Measurements from ENCODE around the gene WSCD1.

WSCD1 gene

GRCh38 chr17:6059406-6059805 lies 10.8 kb upstream of the WSCD1 start:
- no peaks in the 10 kb centered on the region for H3K79me2 ChIP-seq (ENCODE audit: insufficient read depth, low read length)
- TF ChIP-seq CTCF (IDR thresholded peaks at IDR 0.05; ENCODE audit: borderline replicate concordance, extremely low read depth, low read length, poor library complexity, severe bottlenecking): no peak
- TF ChIP-seq EZH2 (IDR thresholded peaks at IDR 0.05; ENCODE audit: borderline replicate concordance, low read depth, low read length, severe bottlenecking): no peak
- H3K9me3 ChIP-seq (ENCODE audit: insufficient read depth, low read length, severe bottlenecking): no peaks in the 10 kb centered on the region
- H3K9ac ChIP-seq (ENCODE audit: low read depth, low read length): no peak overlapping the region
- no peaks in the 10 kb centered on the region; the same call in none of the 2 replicates for H4K20me1 ChIP-seq (ENCODE audit: insufficient read depth, low read length)
- H3K4me1 ChIP-seq (ENCODE audit: insufficient read depth, low read length): no peaks in the 10 kb centered on the region
- H3K4me2 ChIP-seq (ENCODE audit: insufficient read depth, low read length): no peak overlapping the region
- no peaks in the 10 kb centered on the region for H3K36me3 ChIP-seq (ENCODE audit: insufficient read depth, low read length)
- no peak overlapping the region for H3K27ac ChIP-seq (ENCODE audit: low read length)
- no peak overlapping the region for H2AFZ ChIP-seq (ENCODE audit: low read depth, low read length)
- H3K27me3 ChIP-seq (ENCODE audit: insufficient read depth, low read length, poor library complexity): peaks cover 3% of the 10 kb centered on the region
- ATAC-seq (ENCODE audit: insufficient read depth, low read depth) (no peak), DNase-seq (no peak)
- no peak overlapping the region for H3K4me3 ChIP-seq (ENCODE audit: low read depth in 1 of 2, low read length in 2 of 2)

- Histone ChIP-seq H3K9me3 (ENCODE audit: insufficient read depth, low read length, severe bottlenecking) (no peaks in the 10 kb centered on the region), H3K4me3 (ENCODE audit: low read depth in 1 of 2, low read length in 2 of 2) (no peak overlapping the region), H3K4me2 (ENCODE audit: insufficient read depth, low read length) (no peak overlapping the region), H3K27ac (ENCODE audit: low read length) (no peak overlapping the region), H2AFZ (ENCODE audit: low read depth, low read length) (no peak overlapping the region), H3K79me2 (ENCODE audit: insufficient read depth, low read length) (no peaks in the 10 kb centered on the region), H4K20me1 (ENCODE audit: insufficient read depth, low read length) (no peaks in the 10 kb centered on the region; the same call in none of the 2 replicates), H3K9ac (ENCODE audit: low read depth, low read length) (no peak overlapping the region), H3K4me1 (ENCODE audit: insufficient read depth, low read length) (no peaks in the 10 kb centered on the region), H3K36me3 (ENCODE audit: insufficient read depth, low read length) (no peaks in the 10 kb centered on the region), H3K27me3 (ENCODE audit: insufficient read depth, low read length, poor library complexity) (peaks cover 12% of the 10 kb centered on the region)
- no peak for ATAC-seq (ENCODE audit: insufficient read depth, low read depth)
- no peak for TF ChIP-seq EZH2 (IDR thresholded peaks at IDR 0.05; ENCODE audit: borderline replicate concordance, low read depth, low read length, severe bottlenecking)
- DNase-seq: no peak
These were observed 8.9 kb upstream of the WSCD1 start for GRCh38 chr17:6061290-6061689.

GRCh38 chr17:6064868-6065267 lies 5.3 kb upstream of the WSCD1 start:
- Histone ChIP-seq H3K4me3 (ENCODE audit: low read depth in 1 of 2, low read length in 2 of 2) (no peak overlapping the region), H3K79me2 (ENCODE audit: insufficient read depth, low read length) (no peaks in the 10 kb centered on the region), H3K36me3 (ENCODE audit: insufficient read depth, low read length) (no peaks in the 10 kb centered on the region), H3K4me1 (ENCODE audit: insufficient read depth, low read length) (no peaks in the 10 kb centered on the region), H2AFZ (ENCODE audit: low read depth, low read length) (no peak overlapping the region), H3K27ac (ENCODE audit: low read length) (no peak overlapping the region), H3K4me2 (ENCODE audit: insufficient read depth, low read length) (no peak overlapping the region), H3K9ac (ENCODE audit: low read depth, low read length) (no peak overlapping the region), H3K9me3 (ENCODE audit: insufficient read depth, low read length, severe bottlenecking) (no peaks in the 10 kb centered on the region), H3K27me3 (ENCODE audit: insufficient read depth, low read length, poor library complexity) (peaks cover 17% of the 10 kb centered on the region), H4K20me1 (ENCODE audit: insufficient read depth, low read length) (no peaks in the 10 kb centered on the region; the same call in 1 of the 2 replicates)
- no peak for TF ChIP-seq EZH2 (IDR thresholded peaks at IDR 0.05; ENCODE audit: borderline replicate concordance, low read depth, low read length, severe bottlenecking)
- TF ChIP-seq CTCF (IDR thresholded peaks at IDR 0.05; ENCODE audit: borderline replicate concordance, extremely low read depth, low read length, poor library complexity, severe bottlenecking): no peak
- DNase-seq (no peak), ATAC-seq (ENCODE audit: insufficient read depth, low read depth) (no peak)

GRCh38 chr17:6065351-6065750 lies 4.8 kb upstream of the WSCD1 start:
- no peak overlapping the region for H3K27ac ChIP-seq (ENCODE audit: low read length)
- ATAC-seq (ENCODE audit: insufficient read depth, low read depth): no peak

More at GRCh38 chr17:6065351-6065750, 4.8 kb upstream of the WSCD1 start:
- H3K27me3 ChIP-seq (ENCODE audit: insufficient read depth, low read length, poor library complexity): peaks cover 17% of the 10 kb centered on the region
- no peak for TF ChIP-seq EZH2 (IDR thresholded peaks at IDR 0.05; ENCODE audit: borderline replicate concordance, low read depth, low read length, severe bottlenecking)
- no peak for TF ChIP-seq CTCF (IDR thresholded peaks at IDR 0.05; ENCODE audit: borderline replicate concordance, extremely low read depth, low read length, poor library complexity, severe bottlenecking)
- no peaks in the 10 kb centered on the region; the same call in 1 of the 2 replicates for H4K20me1 ChIP-seq (ENCODE audit: insufficient read depth, low read length)
- H3K79me2 ChIP-seq (ENCODE audit: insufficient read depth, low read length): no peaks in the 10 kb centered on the region
- no peaks in the 10 kb centered on the region for H3K4me1 ChIP-seq (ENCODE audit: insufficient read depth, low read length)
- H3K4me2 ChIP-seq (ENCODE audit: insufficient read depth, low read length): no peak overlapping the region
- no peaks in the 10 kb centered on the region for H3K36me3 ChIP-seq (ENCODE audit: insufficient read depth, low read length)
- no peak overlapping the region for H2AFZ ChIP-seq (ENCODE audit: low read depth, low read length)
- H3K9ac ChIP-seq (ENCODE audit: low read depth, low read length): no peak overlapping the region
- no peaks in the 10 kb centered on the region for H3K9me3 ChIP-seq (ENCODE audit: insufficient read depth, low read length, severe bottlenecking)
- H3K4me3 ChIP-seq (ENCODE audit: low read depth in 1 of 2, low read length in 2 of 2): no peak overlapping the region
- no peak for DNase-seq
